ENCODE data around the gene OSBPL7. TPM values are rescaled to one million over a fixed set of nuclear protein-coding genes. Genes with fewer than 3 reads are reported as not detected.
A peak's percentile ranks its signal among the peaks of the same experiment; 100 is the strongest.

OSBPL7 gene
- total and polyA plus RNA-seq, 2 of the 13 experiments (the other 11 are each of a cell fraction or from before 2014, with no cell fraction given), result 4.7 to 6.6 TPM

- TF ChIP-seq ZNF576 (CRISPR knock-in tag; IDR thresholded peaks at IDR 0.05) (0 out of 2 replicates have a peak, but pooled peaks have one; percentile 5), ZNF136 (CRISPR knock-in tag; IDR thresholded peaks at IDR 0.05; ENCODE audit: low read depth) (peak; percentile 9; the same call in 1 of the 2 replicates), MLX (CRISPR knock-in tag; IDR thresholded peaks at IDR 0.05) (no peak), MTERF4 (CRISPR knock-in tag; IDR thresholded peaks at IDR 0.05) (no peak), ZSCAN12 (CRISPR knock-in tag; IDR thresholded peaks at IDR 0.05) (no peak), CSRNP1 (CRISPR knock-in tag; IDR thresholded peaks at IDR 0.05) (peak; percentile 44; the same call in 1 of the 2 replicates), ZUFSP (CRISPR knock-in tag; IDR thresholded peaks at IDR 0.05; ENCODE audit: borderline replicate concordance) (no peak), PAXIP1 (CRISPR knock-in tag; conservative IDR thresholded peaks at IDR 0.05) (no peak), DNMT3B (CRISPR knock-in tag; conservative IDR thresholded peaks at IDR 0.05) (no peak), HOMEZ (CRISPR knock-in tag; IDR thresholded peaks at IDR 0.05; ENCODE audit: low read depth) (no peak), ZNF430 (CRISPR knock-in tag; IDR thresholded peaks at IDR 0.05) (no peak), ZIK1 (CRISPR knock-in tag; IDR thresholded peaks at IDR 0.05; ENCODE audit: borderline replicate concordance, low read depth) (no peak), DNMT1 (CRISPR knock-in tag; IDR thresholded peaks at IDR 0.05) (no peak)
Observed at GRCh38 chr17:47841488-47842291, 20.1 kb upstream of the OSBPL7 start (continued).

Measured in HepG2 (cell line).